Vagina (tissue), 2 donors: ENCODE data around the gene SLC2A1.

Experiments used
- POLR2AphosphoS5 ChIP-seq, 2 donors: sonication (generic); formaldehyde crosslinking; IDR thresholded peaks; one replicate each; pipeline ENCODE4 v1.9.0; 2017; ENCODE audit warnings: antibody characterized with exemption in 2 of 2, mild to moderate bottlenecking in 2 of 2, low read depth in 1 of 2; ENCODE audit not compliant: insufficient read depth in 1 of 2
- TF ChIP-seq, protein P1 (sequence below), 3 experiments: fragments of 450-650 bp in 2 of 3; fragments of 200-600 bp in 1 of 3; sonication (generic) in 1 of 3; IDR thresholded peaks; one replicate each; pipeline ENCODE4 v1.5.1; 2017 to 2019; ENCODE audit warnings: antibody characterized with exemption in 3 of 3, mild to moderate bottlenecking in 2 of 3, moderate library complexity in 2 of 3

DNA sequence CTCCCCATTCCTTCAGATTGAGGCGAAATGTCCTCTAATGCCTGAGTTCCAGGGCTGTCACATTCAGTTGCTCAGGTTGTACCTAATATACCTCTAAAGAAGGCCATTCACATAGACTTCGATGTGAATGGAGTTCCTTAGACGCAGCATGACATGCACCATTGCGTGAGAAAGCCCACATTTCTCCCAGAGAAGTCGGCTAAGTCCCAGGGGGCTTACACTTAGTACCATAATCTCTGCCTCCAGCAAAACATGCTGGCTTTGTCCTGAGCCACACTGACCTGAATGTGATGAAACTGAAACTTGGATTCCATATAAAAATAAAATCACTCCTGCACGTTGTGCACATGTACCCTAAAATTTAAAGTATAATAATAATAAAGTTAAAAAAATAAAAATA lies 23.2 kb upstream of the SLC2A1 start:
- TF ChIP-seq POLR2AphosphoS5 (IDR thresholded peaks at IDR 0.05; ENCODE audit: insufficient read depth in 1 of 2, low read depth in 1 of 2): no peak
- TF ChIP-seq, protein P1, sequence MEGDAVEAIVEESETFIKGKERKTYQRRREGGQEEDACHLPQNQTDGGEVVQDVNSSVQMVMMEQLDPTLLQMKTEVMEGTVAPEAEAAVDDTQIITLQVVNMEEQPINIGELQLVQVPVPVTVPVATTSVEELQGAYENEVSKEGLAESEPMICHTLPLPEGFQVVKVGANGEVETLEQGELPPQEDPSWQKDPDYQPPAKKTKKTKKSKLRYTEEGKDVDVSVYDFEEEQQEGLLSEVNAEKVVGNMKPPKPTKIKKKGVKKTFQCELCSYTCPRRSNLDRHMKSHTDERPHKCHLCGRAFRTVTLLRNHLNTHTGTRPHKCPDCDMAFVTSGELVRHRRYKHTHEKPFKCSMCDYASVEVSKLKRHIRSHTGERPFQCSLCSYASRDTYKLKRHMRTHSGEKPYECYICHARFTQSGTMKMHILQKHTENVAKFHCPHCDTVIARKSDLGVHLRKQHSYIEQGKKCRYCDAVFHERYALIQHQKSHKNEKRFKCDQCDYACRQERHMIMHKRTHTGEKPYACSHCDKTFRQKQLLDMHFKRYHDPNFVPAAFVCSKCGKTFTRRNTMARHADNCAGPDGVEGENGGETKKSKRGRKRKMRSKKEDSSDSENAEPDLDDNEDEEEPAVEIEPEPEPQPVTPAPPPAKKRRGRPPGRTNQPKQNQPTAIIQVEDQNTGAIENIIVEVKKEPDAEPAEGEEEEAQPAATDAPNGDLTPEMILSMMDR (IDR thresholded peaks at IDR 0.05): no peak
